Activated CD8-positive, alpha-beta memory T cell treated with anti-CD3 and anti-CD28 coated beads for 36 hours (primary cell): ENCODE data around the gene TSPAN6. TPM values are rescaled to one million over a fixed set of nuclear protein-coding genes. Genes with fewer than 3 reads are reported as not detected.

Experiments used
- CTCF ChIA-PET: fragments of 350-600 bp; sonication (Branson Sonifier 250); formaldehyde crosslinking; loops from one replicate; lab custom pipeline; 2021; ENCODE audit warnings: antibody characterized with exemption; lab: Charles Lee
- POLR2A ChIA-PET: fragments of 350-600 bp; sonication (Branson Sonifier 250); formaldehyde crosslinking; loops from one replicate; lab custom pipeline; 2021; ENCODE audit warnings: antibody characterized with exemption; lab: Charles Lee
- total RNA-seq, 2 experiments: library from RNA; stranded (reverse); gene quantifications; one replicate each; pipeline ENCODE4 v1.2.3, GENCODE V29; 2021

Gene TSPAN6
- total RNA-seq, 2 experiments from 2014 or later, result 0.19 to 0.36 TPM

- ChIA-PET POLR2A (no interaction called here), CTCF (no interaction called here)
These were observed 40.0 kb downstream of the TSPAN6 start for GRCh38 chrX:100596601-100597000.

- ChIA-PET POLR2A (no interaction called here), CTCF (no interaction called here)
These were observed 43.0 kb downstream of the TSPAN6 start for GRCh38 chrX:100593581-100593980.

DNA sequence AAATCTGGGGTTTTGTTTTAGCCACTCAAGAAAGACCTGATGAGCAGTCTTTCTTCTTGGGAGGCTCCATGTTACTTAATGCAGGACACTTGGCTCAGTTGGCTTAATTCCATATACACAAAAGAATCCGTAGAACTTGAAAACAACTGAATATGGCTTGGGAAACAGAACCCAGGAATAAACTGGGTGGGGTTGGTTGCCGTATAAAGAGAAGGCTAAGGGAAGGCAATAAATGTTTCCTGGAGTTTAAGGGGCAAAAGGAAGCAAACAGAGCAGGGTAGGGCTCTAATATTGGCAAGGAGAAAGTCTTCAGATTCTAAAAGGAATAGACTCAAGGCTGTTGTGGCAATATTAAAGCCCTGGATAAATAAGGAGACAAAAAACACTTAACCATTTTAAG is 43.5 kb downstream of the TSPAN6 start:
- ChIA-PET POLR2A (no interaction called here), CTCF (no interaction called here)

DNA sequence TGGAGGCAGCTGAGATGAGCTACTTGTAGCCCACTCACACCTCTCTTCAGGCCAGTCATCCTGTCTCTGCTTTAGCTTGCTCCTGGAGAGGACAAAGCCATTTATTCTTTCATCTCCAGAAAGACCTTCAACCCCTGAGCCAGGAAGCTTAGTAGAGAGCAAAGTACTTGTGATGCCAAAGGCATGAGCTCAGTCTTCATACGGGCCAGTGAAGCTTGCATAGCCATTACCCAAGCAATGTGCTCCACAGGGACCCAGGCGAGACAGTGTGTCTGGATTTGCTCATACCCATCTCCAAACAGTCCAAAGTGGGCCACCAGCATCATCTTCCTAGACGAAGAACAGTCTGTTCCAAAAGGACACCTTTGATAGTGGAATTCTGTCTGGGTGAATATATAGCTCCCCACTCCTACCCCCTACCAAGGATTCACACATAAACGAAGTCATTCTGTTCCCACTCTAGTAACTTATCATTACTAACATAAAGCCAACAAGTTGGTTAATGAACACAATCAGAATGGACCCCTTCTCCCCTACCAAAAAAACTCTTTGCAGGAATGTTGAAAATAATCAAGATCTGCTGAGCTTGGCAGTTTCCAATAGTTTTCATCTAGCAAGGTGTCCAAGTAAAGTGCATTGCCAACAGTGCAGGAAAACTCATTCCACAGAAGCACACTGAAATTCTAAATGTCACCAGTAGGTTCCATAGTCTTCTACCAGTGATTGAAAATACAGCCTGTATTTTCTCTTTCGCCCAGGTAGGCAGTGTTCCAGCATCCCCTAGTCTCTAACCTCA is 45.2 kb downstream of the TSPAN6 start:
- ChIA-PET POLR2A (no interaction called here), CTCF (no interaction called here)

DNA sequence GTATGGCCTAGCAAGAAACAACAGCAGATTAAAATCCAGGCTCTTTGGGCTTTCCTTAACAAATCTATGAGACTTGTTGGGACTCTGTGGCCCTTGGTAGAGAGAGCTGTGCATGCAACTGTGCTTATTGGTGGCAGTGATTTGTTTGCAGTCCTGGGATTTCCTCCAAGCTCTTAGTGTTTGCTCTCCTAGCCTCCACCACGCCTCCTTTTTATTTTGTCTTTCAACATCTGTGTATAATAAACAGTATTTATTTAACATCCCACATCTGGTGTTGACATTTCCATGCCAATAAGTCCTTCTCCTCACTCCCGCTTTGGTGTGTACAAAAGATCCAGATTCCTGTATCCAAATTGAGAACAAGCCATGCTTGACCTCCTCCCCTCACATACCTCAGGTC is 48.7 kb downstream of the TSPAN6 start:
- POLR2A ChIA-PET, result no interaction called here

DNA sequence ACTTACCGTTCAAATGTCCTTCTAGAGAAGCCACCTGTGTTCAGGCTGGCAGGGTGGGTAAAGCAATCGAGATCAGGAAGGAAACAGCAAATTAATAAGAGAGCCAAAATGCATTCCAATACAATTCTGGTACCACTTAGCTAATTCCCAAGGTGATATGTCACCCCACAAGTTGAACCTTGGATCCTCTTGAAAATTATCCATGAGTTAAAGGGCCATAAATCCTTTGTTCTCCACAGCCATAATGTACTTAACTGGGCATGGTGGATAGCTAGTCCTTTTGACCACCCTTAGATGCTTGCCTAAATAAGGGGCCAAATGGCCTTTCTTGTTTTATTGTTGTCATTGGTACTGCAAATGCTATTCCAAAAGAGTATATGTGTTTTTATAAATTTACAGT is 49.9 kb downstream of the TSPAN6 start:
- CTCF ChIA-PET, result no interaction called here
- POLR2A ChIA-PET, result no interaction called here

More for the DNA sequence above, 48.7 kb downstream of the TSPAN6 start:
- CTCF ChIA-PET, result no interaction called here

DNA sequence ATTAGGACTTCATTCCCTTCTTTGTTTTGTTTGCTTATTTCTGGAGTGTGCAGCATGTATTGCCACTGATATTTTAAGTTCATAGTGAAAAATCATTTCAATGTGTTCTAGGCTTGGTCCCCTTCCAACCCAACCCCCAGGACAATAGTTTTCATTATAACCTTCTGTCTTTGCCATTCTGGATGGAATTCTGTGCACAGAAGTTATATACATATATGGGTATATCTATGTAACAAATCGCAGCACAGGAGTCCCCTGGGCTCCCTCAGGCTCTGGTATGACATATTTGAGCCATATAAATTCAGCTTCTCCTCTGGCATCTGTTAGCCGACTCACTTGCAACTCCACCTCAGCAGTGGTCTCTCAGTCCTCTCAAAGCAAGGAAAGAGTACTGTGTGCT is 52.0 kb downstream of the TSPAN6 start, which contains the start of gene TNMD:
Gene TNMD (plus strand): TSS at position 326 of the 400 bp plus-strand sequence. CDS start 83 bp downstream, outside the sequence.
- CTCF ChIA-PET, result no interaction called here
- POLR2A ChIA-PET, result no interaction called here

Other genes starting within 250 kb of the TSPAN6 start
- not detected for gene PCDH19, start 226.5 kb downstream of the TSPAN6 start, total RNA-seq
- not detected for gene TNMD, start 51.9 kb downstream of the TSPAN6 start, total RNA-seq
- gene SRPX2, start 7.4 kb upstream of the TSPAN6 start, total RNA-seq, result not detected
- not detected for gene SYTL4, start 95.3 kb upstream of the TSPAN6 start, total RNA-seq
- gene CSTF2, start 183.6 kb upstream of the TSPAN6 start, total RNA-seq, result 10 to 100 TPM; 53.9 to 60.2 TPM
- not detected for gene NOX1, start 237.6 kb upstream of the TSPAN6 start, total RNA-seq